ENCODE data around the gene ALDOB.

GRCh38 chr9:101443364-101443771 is 7.8 kb upstream of the ALDOB start:
- TF ChIP-seq, protein P1, sequence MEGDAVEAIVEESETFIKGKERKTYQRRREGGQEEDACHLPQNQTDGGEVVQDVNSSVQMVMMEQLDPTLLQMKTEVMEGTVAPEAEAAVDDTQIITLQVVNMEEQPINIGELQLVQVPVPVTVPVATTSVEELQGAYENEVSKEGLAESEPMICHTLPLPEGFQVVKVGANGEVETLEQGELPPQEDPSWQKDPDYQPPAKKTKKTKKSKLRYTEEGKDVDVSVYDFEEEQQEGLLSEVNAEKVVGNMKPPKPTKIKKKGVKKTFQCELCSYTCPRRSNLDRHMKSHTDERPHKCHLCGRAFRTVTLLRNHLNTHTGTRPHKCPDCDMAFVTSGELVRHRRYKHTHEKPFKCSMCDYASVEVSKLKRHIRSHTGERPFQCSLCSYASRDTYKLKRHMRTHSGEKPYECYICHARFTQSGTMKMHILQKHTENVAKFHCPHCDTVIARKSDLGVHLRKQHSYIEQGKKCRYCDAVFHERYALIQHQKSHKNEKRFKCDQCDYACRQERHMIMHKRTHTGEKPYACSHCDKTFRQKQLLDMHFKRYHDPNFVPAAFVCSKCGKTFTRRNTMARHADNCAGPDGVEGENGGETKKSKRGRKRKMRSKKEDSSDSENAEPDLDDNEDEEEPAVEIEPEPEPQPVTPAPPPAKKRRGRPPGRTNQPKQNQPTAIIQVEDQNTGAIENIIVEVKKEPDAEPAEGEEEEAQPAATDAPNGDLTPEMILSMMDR (conservative IDR thresholded peaks at IDR 0.05; ENCODE audit: low read depth, low read length) = no peak
- TF ChIP-seq EZH2 (IDR thresholded peaks at IDR 0.05; ENCODE audit: low read length, unreplicated experiment) = no peak
- TF ChIP-seq EZH2phosphoT487 (IDR thresholded peaks at IDR 0.05; ENCODE audit: borderline replicate concordance, low read length) = no peak

Data from PC-3 (cell line).